ENCODE data around the gene DDIT4.
A peak's percentile ranks its signal among the peaks of the same experiment; 100 is the strongest.

DDIT4 gene

DNA sequence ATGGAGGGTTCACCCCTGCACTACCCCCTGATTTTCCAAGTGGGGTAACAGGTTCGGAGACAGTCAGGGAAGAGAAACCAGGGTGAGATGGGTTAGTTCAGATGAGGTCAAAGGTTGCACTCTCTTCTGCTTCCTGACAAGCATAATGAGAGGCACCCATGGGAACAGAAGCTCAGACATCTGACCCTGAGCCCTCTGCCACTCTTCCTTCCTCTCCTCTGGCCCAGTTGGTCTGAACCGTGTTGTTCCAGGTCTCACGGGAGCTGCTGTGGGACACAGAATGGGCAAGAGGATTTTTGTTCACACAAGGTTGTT is 42.6 kb downstream of the DDIT4 start:
- DNase-seq (ENCODE audit: low read depth, low spot score): no peak
- Histone ChIP-seq H3K36me3 (ENCODE audit: insufficient read depth, insufficient read length, low read length) (no peaks in the 10 kb centered on the region), H3K9ac (ENCODE audit: insufficient read length, low read depth) (no peak overlapping the region), H3K27me3 (ENCODE audit: insufficient read depth, insufficient read length) (peaks cover 6% of the 10 kb centered on the region), H3K9me3 (ENCODE audit: insufficient read depth, low read length) (no peaks in the 10 kb centered on the region), H3K4me1 (ENCODE audit: insufficient read depth, insufficient read length) (peaks cover 11% of the 10 kb centered on the region), H3K4me3 (ENCODE audit: insufficient read length, low read depth) (no peak overlapping the region)
- TF ChIP-seq YY1 (IDR thresholded peaks at IDR 0.05; ENCODE audit: insufficient read depth, insufficient read length): no peak

DNA sequence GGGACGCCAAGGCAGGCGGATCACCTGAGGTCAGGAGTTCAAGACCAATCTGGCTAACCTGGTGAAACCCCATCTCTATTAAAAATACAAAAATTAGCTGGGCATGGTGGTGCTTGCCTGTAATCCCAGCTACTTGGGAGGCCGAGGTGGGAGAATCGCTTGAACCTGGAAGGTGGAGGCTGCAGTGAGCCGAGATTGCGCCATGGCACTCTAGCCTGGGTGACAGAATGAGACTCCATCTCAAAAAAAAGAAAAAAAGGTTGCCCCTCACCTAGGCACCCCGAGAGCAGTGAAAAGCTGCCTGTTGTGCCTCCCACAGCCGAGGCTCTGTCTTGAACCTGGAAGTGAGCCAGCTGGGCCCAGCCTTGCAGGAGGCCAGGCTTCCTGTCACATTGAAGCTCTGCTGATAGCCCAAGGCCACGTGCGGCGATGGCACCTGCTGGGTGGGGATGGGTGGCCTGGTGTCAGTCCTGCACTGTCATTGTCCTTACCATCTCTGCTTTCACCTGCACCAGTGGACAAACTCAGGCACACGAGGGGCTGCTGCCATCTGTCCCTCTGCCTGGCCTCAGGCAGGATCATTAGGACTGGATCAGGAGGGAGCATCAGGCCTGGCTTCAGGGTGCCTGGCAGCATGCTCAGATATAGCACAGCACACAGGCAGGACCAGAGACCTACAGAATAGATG is 43.2 kb downstream of the DDIT4 start:
- Histone ChIP-seq H3K9me3 (ENCODE audit: insufficient read depth, low read length) (no peaks in the 10 kb centered on the region), H3K4me1 (ENCODE audit: insufficient read depth, insufficient read length) (peaks cover 14% of the 10 kb centered on the region), H3K27me3 (ENCODE audit: insufficient read depth, insufficient read length) (peaks cover 6% of the 10 kb centered on the region), H3K36me3 (ENCODE audit: insufficient read depth, insufficient read length, low read length) (no peaks in the 10 kb centered on the region), H3K9ac (ENCODE audit: insufficient read length, low read depth) (no peak overlapping the region), H3K4me3 (ENCODE audit: insufficient read length, low read depth) (no peak overlapping the region)
- TF ChIP-seq YY1 (IDR thresholded peaks at IDR 0.05; ENCODE audit: insufficient read depth, insufficient read length) (no peak), SUZ12 (IDR thresholded peaks at IDR 0.05; ENCODE audit: extremely low read depth, insufficient read depth, insufficient read length) (no peak)
- DNase-seq (ENCODE audit: low read depth, low spot score): no peak

DNA sequence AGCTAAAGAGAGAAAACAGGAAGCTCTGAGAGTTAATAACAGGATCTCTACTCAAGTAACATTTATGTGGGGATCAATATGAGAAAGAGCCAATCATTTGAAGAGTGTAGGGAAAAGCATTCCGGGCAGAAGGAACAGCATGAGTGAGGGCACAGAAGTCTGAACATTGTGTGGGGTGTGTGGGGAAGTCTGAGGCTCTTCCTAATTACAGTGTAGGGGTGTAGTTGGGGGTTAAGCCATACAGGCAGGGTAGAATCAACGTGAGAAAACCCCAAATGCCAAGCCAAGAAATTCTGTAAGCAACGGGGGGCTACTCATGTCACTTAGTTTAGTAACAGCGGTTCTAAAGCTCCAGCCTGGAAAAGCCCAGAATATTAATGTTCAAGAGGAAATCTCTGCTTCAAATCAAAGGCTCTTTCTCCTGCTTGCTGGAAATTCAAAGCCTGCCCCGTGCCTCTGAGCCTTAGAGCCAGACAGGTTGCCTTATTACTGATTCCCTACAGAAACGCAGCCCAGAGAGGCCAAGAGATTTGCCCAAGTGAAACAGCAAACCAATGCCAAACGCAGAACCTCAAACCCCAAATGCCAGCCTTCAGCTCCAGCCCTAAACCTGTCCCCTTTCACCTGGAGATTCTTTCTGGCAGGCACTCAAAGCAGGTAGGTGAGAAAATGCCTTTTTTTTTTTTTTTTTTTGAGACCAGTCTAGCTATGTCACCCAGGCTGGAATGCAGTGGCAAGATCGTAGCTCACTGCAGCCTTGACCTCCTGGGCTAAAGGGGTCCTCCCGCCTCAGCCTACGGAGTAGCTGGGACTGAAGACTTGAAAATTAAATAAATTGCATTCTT is 44.9 kb downstream of the DDIT4 start:
- H3K9me3 ChIP-seq (ENCODE audit: insufficient read depth, low read length): no peaks in the 10 kb centered on the region
- H3K4me1 ChIP-seq (ENCODE audit: insufficient read depth, insufficient read length): peaks cover 25% of the 10 kb centered on the region
- H3K36me3 ChIP-seq (ENCODE audit: insufficient read depth, insufficient read length, low read length): no peaks in the 10 kb centered on the region
- no peak overlapping the region for H3K4me3 ChIP-seq (ENCODE audit: insufficient read length, low read depth)
- H3K27me3 ChIP-seq (ENCODE audit: insufficient read depth, insufficient read length): peaks cover 6% of the 10 kb centered on the region
- H3K9ac ChIP-seq (ENCODE audit: insufficient read length, low read depth): no peak overlapping the region
- TF ChIP-seq YY1 (IDR thresholded peaks at IDR 0.05; ENCODE audit: insufficient read depth, insufficient read length) (no peak), ZNF274 (IDR thresholded peaks at IDR 0.05; ENCODE audit: low read depth, low read length) (no peak), SUZ12 (IDR thresholded peaks at IDR 0.05; ENCODE audit: extremely low read depth, insufficient read depth, insufficient read length) (no peak)
- no peak for DNase-seq (ENCODE audit: low read depth, low spot score)

DNA sequence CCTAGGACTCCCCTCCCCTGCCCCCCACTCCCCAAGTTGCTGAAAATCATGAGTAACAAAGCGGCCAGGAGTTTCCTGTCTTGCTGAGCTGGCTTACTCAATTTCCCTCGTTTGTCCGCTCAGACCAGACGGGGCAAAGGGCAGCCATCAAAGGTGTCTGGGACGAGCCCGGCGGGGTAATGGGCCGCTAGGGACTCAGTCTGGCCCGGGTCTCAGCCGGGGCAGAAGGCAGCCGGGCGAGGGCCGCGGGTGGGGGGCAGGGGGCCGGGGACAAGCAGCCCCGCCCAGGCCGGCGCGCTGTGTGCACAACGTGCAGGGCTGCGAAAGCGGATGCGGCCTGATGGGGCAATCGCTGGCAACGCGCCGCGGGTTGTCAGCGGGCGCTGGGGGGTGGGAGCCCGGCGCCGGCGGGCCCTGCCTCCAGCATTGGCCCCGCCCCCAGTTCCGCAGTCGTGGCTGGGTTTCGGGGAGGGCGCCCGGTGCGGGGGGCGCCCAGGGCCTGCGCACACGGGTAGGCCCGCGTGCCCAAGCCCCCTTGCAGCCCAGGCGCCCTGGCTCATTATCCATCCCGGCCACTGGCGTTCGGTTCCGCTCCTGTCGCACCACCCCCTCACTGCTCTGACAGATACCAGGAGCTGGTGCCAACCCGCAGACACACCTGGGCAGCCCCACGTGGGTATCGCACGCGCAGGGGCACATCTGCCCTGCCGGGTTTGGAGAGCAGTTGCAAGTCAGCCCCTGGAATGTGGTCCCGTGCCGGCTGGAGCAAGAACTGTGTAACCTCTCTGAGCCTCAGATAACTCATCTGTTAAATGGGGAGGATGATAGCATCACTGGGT is 45.9 kb downstream of the DDIT4 start:
- Histone ChIP-seq H3K36me3 (ENCODE audit: insufficient read depth, insufficient read length, low read length) (no peaks in the 10 kb centered on the region), H3K27me3 (ENCODE audit: insufficient read depth, insufficient read length) (peaks cover 6% of the 10 kb centered on the region), H3K9ac (ENCODE audit: insufficient read length, low read depth) (peak overlapping the region; percentile 74), H3K4me3 (ENCODE audit: insufficient read length, low read depth) (peak overlapping the region; percentile 39), H3K4me1 (ENCODE audit: insufficient read depth, insufficient read length) (peaks cover 25% of the 10 kb centered on the region), H3K9me3 (ENCODE audit: insufficient read depth, low read length) (no peaks in the 10 kb centered on the region)
- no peak for TF ChIP-seq SUZ12 (IDR thresholded peaks at IDR 0.05; ENCODE audit: extremely low read depth, insufficient read depth, insufficient read length)
- TF ChIP-seq ZNF274 (IDR thresholded peaks at IDR 0.05; ENCODE audit: low read depth, low read length): no peak
- no peak for TF ChIP-seq YY1 (IDR thresholded peaks at IDR 0.05; ENCODE audit: insufficient read depth, insufficient read length)
- no peak for DNase-seq (ENCODE audit: low read depth, low spot score)

DNA sequence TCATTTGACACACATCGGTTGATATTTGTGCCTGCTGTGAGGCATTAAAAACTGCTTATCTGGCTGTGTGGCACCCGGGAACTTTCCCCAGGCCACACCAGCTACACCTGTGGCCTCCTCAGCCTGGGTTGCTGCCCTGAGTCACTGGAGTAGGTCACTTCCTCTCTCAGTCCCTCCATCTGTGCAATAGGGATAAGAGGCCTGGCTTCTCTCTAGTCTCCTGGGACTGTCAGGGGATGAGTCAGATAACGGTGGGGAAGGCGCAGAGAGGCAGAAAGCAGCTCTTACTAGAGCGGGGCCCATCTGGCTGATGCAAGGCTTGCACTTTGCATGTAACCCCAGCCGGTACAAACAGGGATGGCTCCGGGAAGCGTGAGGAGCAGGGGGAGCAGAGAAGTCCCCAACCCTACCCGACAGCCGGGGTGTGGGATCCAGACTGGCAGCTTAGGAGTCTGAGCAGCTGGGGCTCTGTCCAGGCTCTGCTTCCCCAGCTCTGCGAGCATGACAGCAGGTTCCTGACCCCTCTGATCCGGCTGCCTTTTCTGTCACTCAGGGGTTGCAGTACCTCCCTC is 47.0 kb downstream of the DDIT4 start:
- Histone ChIP-seq H3K4me3 (ENCODE audit: insufficient read length, low read depth) (no peak overlapping the region), H3K4me1 (ENCODE audit: insufficient read depth, insufficient read length) (peaks cover 29% of the 10 kb centered on the region), H3K27me3 (ENCODE audit: insufficient read depth, insufficient read length) (peaks cover 6% of the 10 kb centered on the region), H3K36me3 (ENCODE audit: insufficient read depth, insufficient read length, low read length) (no peaks in the 10 kb centered on the region), H3K9ac (ENCODE audit: insufficient read length, low read depth) (peak overlapping the region; percentile 61), H3K9me3 (ENCODE audit: insufficient read depth, low read length) (no peaks in the 10 kb centered on the region)
- TF ChIP-seq SUZ12 (IDR thresholded peaks at IDR 0.05; ENCODE audit: extremely low read depth, insufficient read depth, insufficient read length): no peak
- TF ChIP-seq YY1 (IDR thresholded peaks at IDR 0.05; ENCODE audit: insufficient read depth, insufficient read length): no peak
- no peak for TF ChIP-seq ZNF274 (IDR thresholded peaks at IDR 0.05; ENCODE audit: low read depth, low read length)
- peak; percentile 68 for DNase-seq (ENCODE audit: low read depth, low spot score)

DNA sequence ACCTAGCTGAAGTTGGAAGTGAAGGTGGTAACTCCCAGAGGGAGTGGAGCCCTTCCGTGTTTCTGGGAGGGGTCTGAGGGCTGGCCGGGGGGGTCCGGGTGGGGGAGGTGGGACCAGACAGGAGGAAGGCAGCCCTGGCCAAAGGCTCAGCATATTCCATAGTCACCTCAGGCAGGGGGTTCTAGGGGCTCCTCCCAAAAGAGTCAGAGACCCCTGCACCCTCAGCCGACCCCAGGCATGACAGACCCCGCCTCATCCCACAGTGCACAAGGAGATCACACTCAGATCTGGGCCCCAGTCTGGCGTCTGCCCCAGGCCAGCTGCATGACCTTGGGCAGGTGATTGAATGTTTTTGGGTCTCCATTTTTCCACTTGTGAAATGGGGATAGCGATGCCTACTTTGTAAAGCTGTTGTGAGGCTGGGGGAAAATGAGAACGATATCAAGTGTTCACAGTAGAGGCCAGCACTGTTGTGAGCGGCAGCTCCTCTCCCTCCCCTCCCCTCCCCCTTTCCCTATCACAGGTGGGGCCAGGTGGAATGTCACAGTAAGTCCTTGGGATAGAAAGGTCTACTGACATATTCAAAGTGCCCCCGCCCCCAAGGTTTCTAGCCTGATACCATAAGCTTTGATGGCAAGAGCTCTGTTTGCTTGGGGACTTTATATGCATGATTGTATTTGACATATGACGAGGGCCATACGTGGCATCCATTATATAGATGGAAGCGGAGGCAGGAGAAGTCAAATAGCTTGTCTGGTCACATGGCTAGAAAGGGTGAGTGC is 47.7 kb downstream of the DDIT4 start:
- Histone ChIP-seq H3K9ac (ENCODE audit: insufficient read length, low read depth) (peak overlapping the region; percentile 61), H3K27me3 (ENCODE audit: insufficient read depth, insufficient read length) (peaks cover 6% of the 10 kb centered on the region), H3K36me3 (ENCODE audit: insufficient read depth, insufficient read length, low read length) (no peaks in the 10 kb centered on the region), H3K9me3 (ENCODE audit: insufficient read depth, low read length) (no peaks in the 10 kb centered on the region), H3K4me1 (ENCODE audit: insufficient read depth, insufficient read length) (peaks cover 27% of the 10 kb centered on the region), H3K4me3 (ENCODE audit: insufficient read length, low read depth) (no peak overlapping the region)
- no peak for DNase-seq (ENCODE audit: low read depth, low spot score)
- TF ChIP-seq SUZ12 (IDR thresholded peaks at IDR 0.05; ENCODE audit: extremely low read depth, insufficient read depth, insufficient read length) (no peak), YY1 (IDR thresholded peaks at IDR 0.05; ENCODE audit: insufficient read depth, insufficient read length) (no peak), ZNF274 (IDR thresholded peaks at IDR 0.05; ENCODE audit: low read depth, low read length) (no peak)

Measured in NT2/D1 (cell line).